WTC11 (cell line): ENCODE measurements around the gene EHMT1. TPM values are rescaled to one million over a fixed set of nuclear protein-coding genes. Genes with fewer than 3 reads are reported as not detected.
"Not testable (repeated sequence)": the region's sequence is repeated elsewhere in the genome, so short reads cannot be mapped to it uniquely, and the experiment has no call there.

Experiments
- ATAC-seq: fragments of 200-7000 bp; cut with Tn5 transposase; 2 replicates; pipeline ENCODE4 v1.10.0; 2021; ENCODE audit warnings: mild to moderate bottlenecking, moderate library complexity
- CTCF ChIA-PET: fragments of 300-600 bp; sonication (Branson Sonifier 250); formaldehyde crosslinking; loops from one replicate; lab custom pipeline; 2021; ENCODE audit warnings: antibody characterized with exemption; lab: Charles Lee
- POLR2A ChIA-PET: fragments of 350-600 bp; sonication (Branson Sonifier 250); formaldehyde crosslinking; loops from one replicate; lab custom pipeline; 2021; ENCODE audit warnings: antibody characterized with exemption; lab: Charles Lee
- DNase-seq: peaks from one replicate; pipeline ENCODE4 v3.0.0; 2021; ENCODE audit warnings: low spot score
- H3K27ac Mint-ChIP-seq: 2 replicates; pipeline ENCODE4 v1.8.0; 2021; ENCODE audit warnings: mixed read lengths
- H3K27me3 Mint-ChIP-seq: 2 replicates; pipeline ENCODE4 v1.8.0; 2021; ENCODE audit warnings: low read depth, mild to moderate bottlenecking, moderate library complexity, mixed read lengths
- H3K36me3 Mint-ChIP-seq: 2 replicates; pipeline ENCODE4 v1.8.0; 2021; ENCODE audit warnings: mixed read lengths
- H3K4me1 Mint-ChIP-seq: 2 replicates; pipeline ENCODE4 v1.8.0; 2022; ENCODE audit warnings: mixed read lengths
- H3K4me3 Mint-ChIP-seq: 2 replicates; pipeline ENCODE4 v1.8.0; 2021; ENCODE audit warnings: mild to moderate bottlenecking, moderate library complexity, mixed read lengths
- H3K9me3 Mint-ChIP-seq: 2 replicates; pipeline ENCODE4 v1.8.0; 2021; ENCODE audit warnings: mixed read lengths
- EMX1 ChIP-seq: fragments of 250-450 bp; sonication (Bioruptor Pico); IDR thresholded peaks from 2 replicates; pipeline ENCODE4 v1.8.0; 2021; ENCODE audit warnings: mild to moderate bottlenecking
- ESRRA ChIP-seq: sonication (generic); formaldehyde crosslinking; IDR thresholded peaks from 2 replicates; pipeline ENCODE4 v1.8.1; 2022; ENCODE audit warnings: mild to moderate bottlenecking, missing genetic modification reagents, borderline replicate concordance
- ETV6 ChIP-seq: sonication (generic); formaldehyde crosslinking; IDR thresholded peaks from 2 replicates; pipeline ENCODE4 v1.8.1; 2022; ENCODE audit warnings: mild to moderate bottlenecking, missing genetic modification reagents
- GABPB1 ChIP-seq: sonication (generic); formaldehyde crosslinking; IDR thresholded peaks from 2 replicates; pipeline ENCODE4 v1.8.1; 2023; ENCODE audit warnings: mild to moderate bottlenecking, missing genetic modification reagents
- HMGA2 ChIP-seq: fragments of 250-450 bp; sonication (Bioruptor Pico); IDR thresholded peaks from 2 replicates; pipeline ENCODE4 v1.4.0; 2021; ENCODE audit warnings: mild to moderate bottlenecking, moderate library complexity
- JUN ChIP-seq: sonication (generic); formaldehyde crosslinking; IDR thresholded peaks from 2 replicates; pipeline ENCODE4 v1.8.0; 2023; ENCODE audit warnings: mild to moderate bottlenecking, missing genetic modification reagents
- NFATC4 ChIP-seq: fragments of 250-450 bp; sonication (Bioruptor Pico); IDR thresholded peaks from 2 replicates; pipeline ENCODE4 v1.9.0; 2021; ENCODE audit warnings: mild to moderate bottlenecking
- NR1H2 ChIP-seq: sonication (generic); formaldehyde crosslinking; IDR thresholded peaks from 2 replicates; pipeline ENCODE4 v1.9.0; 2021; ENCODE audit warnings: mild to moderate bottlenecking, moderate library complexity, missing genetic modification reagents
- NR3C1 ChIP-seq: sonication (generic); formaldehyde crosslinking; conservative IDR thresholded peaks from 2 replicates; pipeline ENCODE4 v1.8.1; 2023; ENCODE audit warnings: low read depth, mild to moderate bottlenecking, missing genetic modification reagents
- RORB ChIP-seq: fragments of 250-450 bp; sonication (Bioruptor Pico); IDR thresholded peaks from 2 replicates; pipeline ENCODE4 v1.9.0; 2021; ENCODE audit warnings: mild to moderate bottlenecking
- SP1 ChIP-seq: sonication (generic); formaldehyde crosslinking; conservative IDR thresholded peaks from 2 replicates; pipeline ENCODE4 v1.8.1; 2022; ENCODE audit warnings: missing genetic modification reagents
- TCF7 ChIP-seq: sonication (generic); formaldehyde crosslinking; IDR thresholded peaks from 2 replicates; pipeline ENCODE4 v1.8.0; 2022; ENCODE audit warnings: mild to moderate bottlenecking, low read depth, missing genetic modification reagents, moderate library complexity
- TEAD4 ChIP-seq: sonication (generic); formaldehyde crosslinking; IDR thresholded peaks from 2 replicates; pipeline ENCODE4 v1.8.0; 2022; ENCODE audit warnings: mild to moderate bottlenecking, missing genetic modification reagents
- TP53 ChIP-seq: sonication (generic); formaldehyde crosslinking; IDR thresholded peaks from 2 replicates; pipeline ENCODE4 v1.8.1; 2023; ENCODE audit warnings: mild to moderate bottlenecking, missing genetic modification reagents
- ZNF232 ChIP-seq: sonication (generic); formaldehyde crosslinking; IDR thresholded peaks from 2 replicates; pipeline ENCODE4 v1.8.0; 2022; ENCODE audit warnings: mild to moderate bottlenecking, missing genetic modification reagents
- total RNA-seq: library from RNA; stranded (reverse); gene quantifications from 3 replicates; pipeline ENCODE4 v1.2.3, GENCODE V29; 2021
- TF ChIP-seq, protein P1 (sequence below): sonication (generic); formaldehyde crosslinking; IDR thresholded peaks from 2 replicates; pipeline ENCODE4 v1.8.0; 2022; ENCODE audit warnings: missing genetic modification reagents
- TF ChIP-seq, protein P2 (sequence below): sonication (generic); formaldehyde crosslinking; IDR thresholded peaks from 2 replicates; pipeline ENCODE4 v1.8.0; 2022; ENCODE audit warnings: mild to moderate bottlenecking, missing genetic modification reagents
- TF ChIP-seq, protein P3 (sequence below): sonication (generic); formaldehyde crosslinking; IDR thresholded peaks from 2 replicates; pipeline ENCODE4 v1.8.0; 2023; ENCODE audit warnings: mild to moderate bottlenecking, missing genetic modification reagents
- TF ChIP-seq, protein P4 (sequence below): sonication (generic); formaldehyde crosslinking; IDR thresholded peaks from 2 replicates; pipeline ENCODE4 v1.8.0; 2022; ENCODE audit warnings: mild to moderate bottlenecking, missing genetic modification reagents

EHMT1 gene
- total RNA-seq, 1 experiment from 2014 or later: 170 TPM

DNA sequence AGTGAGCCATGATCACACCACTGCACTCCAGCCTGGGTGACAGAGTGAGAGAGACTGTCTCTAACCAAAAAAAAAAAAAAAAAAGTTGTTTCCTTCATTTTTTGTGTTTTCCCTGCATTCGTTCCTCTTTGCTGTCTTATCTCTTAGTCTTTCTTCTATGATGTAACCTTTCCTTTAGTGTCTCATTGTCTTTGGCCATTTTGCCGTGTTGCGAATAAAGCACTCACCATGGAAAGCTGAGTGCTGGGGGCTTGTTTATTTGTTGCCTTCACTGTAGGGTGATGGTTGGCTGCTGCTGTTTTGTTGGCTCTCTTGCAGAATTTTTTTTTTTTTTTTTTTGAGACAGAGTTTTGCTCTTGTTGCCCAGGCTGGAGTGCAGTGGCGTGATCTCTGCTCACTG, 7.7 kb downstream of the EHMT1 start (continued):
- TF ChIP-seq, protein P1, sequence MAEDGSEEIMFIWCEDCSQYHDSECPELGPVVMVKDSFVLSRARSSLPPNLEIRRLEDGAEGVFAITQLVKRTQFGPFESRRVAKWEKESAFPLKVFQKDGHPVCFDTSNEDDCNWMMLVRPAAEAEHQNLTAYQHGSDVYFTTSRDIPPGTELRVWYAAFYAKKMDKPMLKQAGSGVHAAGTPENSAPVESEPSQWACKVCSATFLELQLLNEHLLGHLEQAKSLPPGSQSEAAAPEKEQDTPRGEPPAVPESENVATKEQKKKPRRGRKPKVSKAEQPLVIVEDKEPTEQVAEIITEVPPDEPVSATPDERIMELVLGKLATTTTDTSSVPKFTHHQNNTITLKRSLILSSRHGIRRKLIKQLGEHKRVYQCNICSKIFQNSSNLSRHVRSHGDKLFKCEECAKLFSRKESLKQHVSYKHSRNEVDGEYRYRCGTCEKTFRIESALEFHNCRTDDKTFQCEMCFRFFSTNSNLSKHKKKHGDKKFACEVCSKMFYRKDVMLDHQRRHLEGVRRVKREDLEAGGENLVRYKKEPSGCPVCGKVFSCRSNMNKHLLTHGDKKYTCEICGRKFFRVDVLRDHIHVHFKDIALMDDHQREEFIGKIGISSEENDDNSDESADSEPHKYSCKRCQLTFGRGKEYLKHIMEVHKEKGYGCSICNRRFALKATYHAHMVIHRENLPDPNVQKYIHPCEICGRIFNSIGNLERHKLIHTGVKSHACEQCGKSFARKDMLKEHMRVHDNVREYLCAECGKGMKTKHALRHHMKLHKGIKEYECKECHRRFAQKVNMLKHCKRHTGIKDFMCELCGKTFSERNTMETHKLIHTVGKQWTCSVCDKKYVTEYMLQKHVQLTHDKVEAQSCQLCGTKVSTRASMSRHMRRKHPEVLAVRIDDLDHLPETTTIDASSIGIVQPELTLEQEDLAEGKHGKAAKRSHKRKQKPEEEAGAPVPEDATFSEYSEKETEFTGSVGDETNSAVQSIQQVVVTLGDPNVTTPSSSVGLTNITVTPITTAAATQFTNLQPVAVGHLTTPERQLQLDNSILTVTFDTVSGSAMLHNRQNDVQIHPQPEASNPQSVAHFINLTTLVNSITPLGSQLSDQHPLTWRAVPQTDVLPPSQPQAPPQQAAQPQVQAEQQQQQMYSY (CRISPR knock-in tag): no peak
- no peak for TF ChIP-seq TEAD4 (CRISPR knock-in tag)
- TF ChIP-seq GABPB1 (CRISPR knock-in tag): no peak
- no peak for TF ChIP-seq ETV6 (CRISPR knock-in tag)
- no peak for TF ChIP-seq ESRRA

DNA sequence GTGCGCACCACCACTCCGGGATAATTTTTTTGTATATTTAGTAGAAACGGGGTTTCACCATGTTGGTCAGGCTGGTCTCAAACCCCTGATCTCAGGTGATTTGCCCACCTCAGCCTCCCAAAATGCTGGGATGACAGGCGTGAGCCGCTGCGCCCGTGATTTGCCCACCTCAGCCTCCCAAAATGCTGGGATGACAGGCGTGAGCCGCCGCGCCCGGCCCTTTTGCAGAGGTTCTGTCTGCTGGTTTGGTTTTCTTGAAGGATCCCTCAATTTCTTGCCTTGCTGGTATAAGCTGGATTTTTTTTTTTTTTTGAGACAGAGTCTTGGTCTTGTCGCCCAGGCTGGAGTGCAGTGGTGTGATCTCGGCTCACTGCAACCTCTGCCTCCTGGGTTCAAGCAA, 8.6 kb downstream of the EHMT1 start:
- CTCF ChIA-PET, H3K27me3 Mint-ChIP-seq, H3K4me3 Mint-ChIP-seq, H3K27ac Mint-ChIP-seq, H3K9me3 Mint-ChIP-seq, ATAC-seq, H3K36me3 Mint-ChIP-seq, DNase-seq: not testable (repeated sequence)
- POLR2A ChIA-PET: interaction anchor here (0.7 kb wide), 1 partner anchor 709 kb away, joined by 4 read pairs; no protein-coding TSS in a partner anchor
- H3K4me1 Mint-ChIP-seq: peaks cover 43% of the 10 kb centered on the region

DNA sequence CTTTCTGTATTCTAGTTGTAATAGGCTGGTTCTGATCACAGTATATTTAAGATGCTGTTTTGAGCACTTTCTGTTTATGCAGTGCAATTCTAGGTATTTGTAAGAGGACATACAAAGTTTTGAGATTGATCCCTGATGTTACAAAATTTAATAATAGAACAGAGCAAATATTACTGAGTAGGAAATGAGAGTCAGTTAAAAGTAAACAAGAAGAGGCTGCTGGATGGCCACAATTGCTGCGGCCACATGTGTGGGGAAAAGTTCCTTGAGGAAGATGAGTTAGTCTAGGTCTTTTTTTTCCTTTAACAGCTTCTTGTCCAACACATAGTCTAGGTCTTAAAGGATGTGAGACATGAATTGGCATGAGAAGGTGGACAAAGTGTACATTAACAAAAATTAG, 11.3 kb downstream of the EHMT1 start:
- H3K4me1 Mint-ChIP-seq: peaks cover 56% of the 10 kb centered on the region
- H3K4me3 Mint-ChIP-seq: no peak overlapping the region
- H3K9me3 Mint-ChIP-seq: no peaks in the 10 kb centered on the region
- CTCF ChIA-PET: interaction anchor here (0.6 to 2.2 kb wide), 2 partner anchors 43 to 44 kb away, joined by 3 to 8 read pairs; no protein-coding TSS in a partner anchor
- ATAC-seq: no peak
- no peak for DNase-seq
- no peak overlapping the region for H3K27ac Mint-ChIP-seq
- POLR2A ChIA-PET: no interaction called here
- no peaks in the 10 kb centered on the region for H3K27me3 Mint-ChIP-seq
- TF ChIP-seq ZNF232 (CRISPR knock-in tag) (no peak), TP53 (CRISPR knock-in tag) (no peak), TCF7 (CRISPR knock-in tag) (no peak), ETV6 (CRISPR knock-in tag) (no peak), RORB (CRISPR knock-in tag) (no peak), NR3C1 (no peak), NFATC4 (CRISPR knock-in tag) (no peak), NR1H2 (no peak), ESRRA (no peak), JUN (CRISPR knock-in tag) (no peak), SP1 (CRISPR knock-in tag) (no peak), EMX1 (CRISPR knock-in tag) (no peak), HMGA2 (CRISPR knock-in tag) (no peak), GABPB1 (CRISPR knock-in tag) (no peak)
- TF ChIP-seq, protein P2, sequence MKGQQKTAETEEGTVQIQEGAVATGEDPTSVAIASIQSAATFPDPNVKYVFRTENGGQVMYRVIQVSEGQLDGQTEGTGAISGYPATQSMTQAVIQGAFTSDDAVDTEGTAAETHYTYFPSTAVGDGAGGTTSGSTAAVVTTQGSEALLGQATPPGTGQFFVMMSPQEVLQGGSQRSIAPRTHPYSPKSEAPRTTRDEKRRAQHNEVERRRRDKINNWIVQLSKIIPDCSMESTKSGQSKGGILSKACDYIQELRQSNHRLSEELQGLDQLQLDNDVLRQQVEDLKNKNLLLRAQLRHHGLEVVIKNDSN: no peak
- TF ChIP-seq, protein P3, sequence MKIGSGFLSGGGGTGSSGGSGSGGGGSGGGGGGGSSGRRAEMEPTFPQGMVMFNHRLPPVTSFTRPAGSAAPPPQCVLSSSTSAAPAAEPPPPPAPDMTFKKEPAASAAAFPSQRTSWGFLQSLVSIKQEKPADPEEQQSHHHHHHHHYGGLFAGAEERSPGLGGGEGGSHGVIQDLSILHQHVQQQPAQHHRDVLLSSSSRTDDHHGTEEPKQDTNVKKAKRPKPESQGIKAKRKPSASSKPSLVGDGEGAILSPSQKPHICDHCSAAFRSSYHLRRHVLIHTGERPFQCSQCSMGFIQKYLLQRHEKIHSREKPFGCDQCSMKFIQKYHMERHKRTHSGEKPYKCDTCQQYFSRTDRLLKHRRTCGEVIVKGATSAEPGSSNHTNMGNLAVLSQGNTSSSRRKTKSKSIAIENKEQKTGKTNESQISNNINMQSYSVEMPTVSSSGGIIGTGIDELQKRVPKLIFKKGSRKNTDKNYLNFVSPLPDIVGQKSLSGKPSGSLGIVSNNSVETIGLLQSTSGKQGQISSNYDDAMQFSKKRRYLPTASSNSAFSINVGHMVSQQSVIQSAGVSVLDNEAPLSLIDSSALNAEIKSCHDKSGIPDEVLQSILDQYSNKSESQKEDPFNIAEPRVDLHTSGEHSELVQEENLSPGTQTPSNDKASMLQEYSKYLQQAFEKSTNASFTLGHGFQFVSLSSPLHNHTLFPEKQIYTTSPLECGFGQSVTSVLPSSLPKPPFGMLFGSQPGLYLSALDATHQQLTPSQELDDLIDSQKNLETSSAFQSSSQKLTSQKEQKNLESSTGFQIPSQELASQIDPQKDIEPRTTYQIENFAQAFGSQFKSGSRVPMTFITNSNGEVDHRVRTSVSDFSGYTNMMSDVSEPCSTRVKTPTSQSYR (CRISPR knock-in tag): no peak
- TF ChIP-seq, protein P4, sequence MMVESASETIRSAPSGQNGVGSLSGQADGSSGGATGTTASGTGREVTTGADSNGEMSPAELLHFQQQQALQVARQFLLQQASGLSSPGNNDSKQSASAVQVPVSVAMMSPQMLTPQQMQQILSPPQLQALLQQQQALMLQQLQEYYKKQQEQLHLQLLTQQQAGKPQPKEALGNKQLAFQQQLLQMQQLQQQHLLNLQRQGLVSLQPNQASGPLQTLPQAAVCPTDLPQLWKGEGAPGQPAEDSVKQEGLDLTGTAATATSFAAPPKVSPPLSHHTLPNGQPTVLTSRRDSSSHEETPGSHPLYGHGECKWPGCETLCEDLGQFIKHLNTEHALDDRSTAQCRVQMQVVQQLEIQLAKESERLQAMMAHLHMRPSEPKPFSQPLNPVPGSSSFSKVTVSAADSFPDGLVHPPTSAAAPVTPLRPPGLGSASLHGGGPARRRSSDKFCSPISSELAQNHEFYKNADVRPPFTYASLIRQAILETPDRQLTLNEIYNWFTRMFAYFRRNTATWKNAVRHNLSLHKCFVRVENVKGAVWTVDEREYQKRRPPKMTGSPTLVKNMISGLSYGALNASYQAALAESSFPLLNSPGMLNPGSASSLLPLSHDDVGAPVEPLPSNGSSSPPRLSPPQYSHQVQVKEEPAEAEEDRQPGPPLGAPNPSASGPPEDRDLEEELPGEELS (CRISPR knock-in tag): no peak
- TF ChIP-seq, protein P1 (CRISPR knock-in tag): no peak
- no peaks in the 10 kb centered on the region for H3K36me3 Mint-ChIP-seq
